IMR-90 (cell line): Measurements from ENCODE around the gene EFEMP1. TPM values are rescaled to one million over a fixed set of nuclear protein-coding genes. Genes with fewer than 3 reads are reported as not detected.

ENCODE experiments used
- ATAC-seq: fragments of 200-7000 bp; cut with Tn5 transposase; 2 replicates; pipeline ENCODE4 v1.9.1; 2020; ENCODE audit warnings: low read depth, mild to moderate bottlenecking, moderate library complexity
- BruUV-seq: library from RNA; stranded (reverse); fragments of 400-500 nt; replicated peaks from 2 replicates; lab custom pipeline; 2021; lab: Mats Ljungman, UMichigan
- CTCF ChIA-PET: fragments of 300-600 bp; formaldehyde crosslinking; extraction: SDS; loops from one replicate; lab custom pipeline; 2021; ENCODE audit warnings: antibody characterized with exemption; lab: Yijun Ruan, JAX
- POLR2A ChIA-PET: fragments of 300-600 bp; sonication (Branson Sonifier 250); formaldehyde crosslinking; loops from one replicate; lab custom pipeline; 2022; ENCODE audit warnings: antibody characterized with exemption; ENCODE audit not compliant: unreplicated experiment; lab: Charles Lee
- DNase-seq: peaks from one replicate; pipeline ENCODE4 v3.0.0; 2013
- H2AFZ ChIP-seq: replicated peaks from 2 replicates; pipeline ENCODE3; 2013; ENCODE audit warnings: low read length, mild to moderate bottlenecking; ENCODE audit not compliant: poor library complexity
- H2AK5ac ChIP-seq: 2 replicates; pipeline ENCODE4 v1.6.1; 2013; ENCODE audit warnings: low read depth, low read length, inconsistent platforms
- H2AK9ac ChIP-seq: replicated peaks from 2 replicates; pipeline ENCODE3; 2013; ENCODE audit warnings: mild to moderate bottlenecking, low read depth, low read length, moderate library complexity; ENCODE audit not compliant: poor library complexity
- H2BK120ac ChIP-seq: 2 replicates; pipeline ENCODE4 v1.6.1; 2013; ENCODE audit warnings: low read depth, low read length, inconsistent platforms
- H2BK15ac ChIP-seq: 3 replicates; pipeline ENCODE4 v1.6.1; 2013; ENCODE audit warnings: low read depth, low read length, inconsistent platforms
- H2BK20ac ChIP-seq: 2 replicates; pipeline ENCODE4 v1.6.1; 2013; ENCODE audit warnings: low read depth, mild to moderate bottlenecking, inconsistent platforms, low read length, moderate library complexity
- H2BK5ac ChIP-seq: 2 replicates; pipeline ENCODE4 v1.6.1; 2013; ENCODE audit warnings: mild to moderate bottlenecking, low read depth, low read length, inconsistent platforms; ENCODE audit not compliant: poor library complexity, severe bottlenecking
- H3K14ac ChIP-seq: replicated peaks from 2 replicates; pipeline ENCODE4 v1.6.1; 2013; ENCODE audit warnings: low read depth, low read length, inconsistent platforms
- H3K18ac ChIP-seq: 2 replicates; pipeline ENCODE4 v1.6.1; 2013; ENCODE audit warnings: low read depth, low read length, control low read depth
- H3K23ac ChIP-seq: 2 replicates; pipeline ENCODE4 v1.6.1; 2013; ENCODE audit warnings: low read depth, low read length, inconsistent platforms
- H3K27ac ChIP-seq: 2 replicates; pipeline ENCODE4 v1.5.1; 2013; ENCODE audit warnings: mild to moderate bottlenecking, control low read depth, low read length; ENCODE audit not compliant: insufficient read depth
- H3K27me3 ChIP-seq: 2 replicates; pipeline ENCODE4 v1.6.1; 2013; ENCODE audit warnings: low read length; ENCODE audit not compliant: control insufficient read depth, insufficient read depth
- H3K36me3 ChIP-seq: 2 replicates; pipeline ENCODE4 v1.6.1; 2013; ENCODE audit warnings: low read length, mixed read lengths; ENCODE audit not compliant: control insufficient read depth, insufficient read depth
- H3K4ac ChIP-seq: 2 replicates; pipeline ENCODE4 v1.6.1; 2013; ENCODE audit warnings: low read depth, low read length, inconsistent platforms
- H3K4me1 ChIP-seq: 2 replicates; pipeline ENCODE4 v1.6.1; 2013; ENCODE audit warnings: low read length, mixed read lengths; ENCODE audit not compliant: control insufficient read depth, insufficient read depth
- H3K4me2 ChIP-seq: 2 replicates; pipeline ENCODE4 v1.6.1; 2013; ENCODE audit warnings: low read depth, mild to moderate bottlenecking, control low read depth, low read length, moderate library complexity
- H3K4me3 ChIP-seq: 2 replicates; pipeline ENCODE4 v1.5.1; 2013; ENCODE audit warnings: low read depth, mild to moderate bottlenecking, control low read depth, low read length, moderate library complexity; ENCODE audit not compliant: insufficient read depth
- H3K56ac ChIP-seq: 2 replicates; pipeline ENCODE4 v1.6.1; 2013; ENCODE audit warnings: low read length, inconsistent platforms; ENCODE audit not compliant: insufficient read depth; ENCODE audit errors: extremely low read depth
- H3K79me1 ChIP-seq, 2 experiments: 2 replicates each; pipeline ENCODE4 v1.6.1; 2013; ENCODE audit warnings: low read length in 2 of 2, inconsistent platforms in 1 of 2, low read depth in 1 of 2
- H3K9ac ChIP-seq: 2 replicates; pipeline ENCODE4 v1.6.1; 2013; ENCODE audit warnings: low read depth, low read length, control low read depth
- H3K9me1 ChIP-seq: 2 replicates; pipeline ENCODE4 v1.6.1; 2013; ENCODE audit warnings: low read length, inconsistent platforms; ENCODE audit not compliant: insufficient read depth
- H3K9me3 ChIP-seq: 2 replicates; pipeline ENCODE4 v1.6.1; 2013; ENCODE audit warnings: low read length; ENCODE audit not compliant: control insufficient read depth, insufficient read depth
- H4K20me1 ChIP-seq: 2 replicates; pipeline ENCODE4 v1.6.1; 2013; ENCODE audit warnings: low read length, inconsistent platforms; ENCODE audit not compliant: insufficient read depth
- H4K5ac ChIP-seq: 2 replicates; pipeline ENCODE4 v1.6.1; 2013; ENCODE audit warnings: mild to moderate bottlenecking, low read depth, low read length, control low read depth
- H4K8ac ChIP-seq, 2 experiments: 2 replicates each; pipeline ENCODE4 v1.6.1; 2013; ENCODE audit warnings: low read depth in 2 of 2, low read length in 2 of 2, control low read depth in 1 of 2, inconsistent platforms in 1 of 2
- H4K91ac ChIP-seq: 2 replicates; pipeline ENCODE4 v1.6.1; 2013; ENCODE audit warnings: low read depth, low read length, inconsistent platforms; ENCODE audit not compliant: insufficient read depth
- CEBPB ChIP-seq: IDR thresholded peaks from 2 replicates; pipeline ENCODE4 v1.6.1; 2012; ENCODE audit warnings: low read depth, low read length, improper control_type of control experiment
- CHD1 ChIP-seq: IDR thresholded peaks from 2 replicates; pipeline ENCODE4 v1.6.1; 2012; ENCODE audit warnings: low read depth, low read length, improper control_type of control experiment
- CTCF ChIP-seq: conservative IDR thresholded peaks from 2 replicates; pipeline ENCODE4 v1.5.1; 2012; ENCODE audit warnings: mild to moderate bottlenecking, low read depth, low read length, improper control_type of control experiment
- RAD21 ChIP-seq: IDR thresholded peaks from 2 replicates; pipeline ENCODE4 v1.6.1; 2012; ENCODE audit warnings: low read length, improper control_type of control experiment
- SMC3 ChIP-seq: fragments of 150-350 bp; IDR thresholded peaks from 2 replicates; pipeline ENCODE4 v1.6.1; 2016; ENCODE audit warnings: low read depth, mild to moderate bottlenecking, antibody characterized with exemption, low read length, moderate library complexity
- WGBS, 2 experiments: methylation state at CpG; one replicate each; pipeline versions ENCODE4 v1.1.5 to v1.1.7; 2013; ENCODE audit warnings: missing lambda C conversion rate in 2 of 2; ENCODE audit not compliant: insufficient read length in 1 of 2; ENCODE audit errors: extremely low coverage in 2 of 2; 5-methylcytosine and 5-hydroxymethylcytosine counted together
- dilution Hi-C: fragments of 300-500 bp; cut with HindIII; formaldehyde crosslinking; loops from one replicate; pipeline ENCODE4 v1.14.3; 2018; ENCODE audit warnings: low sequenced_read_pairs; ENCODE audit not compliant: unreplicated experiment
- in situ Hi-C: fragments of 300-500 bp; cut with MboI; formaldehyde crosslinking; loops from 3 replicates; pipeline ENCODE4 v1.14.3; 2019; ENCODE audit warnings: low sequenced_read_pairs, inconsistent platforms, mixed read lengths
- intact Hi-C: fragments of 100-400 bp; cut with micrococcal nuclease; formaldehyde crosslinking; loops from 2 replicates; pipeline ENCODE4 v1.10.0; 2022
- polyA plus RNA-seq, 3 experiments: library from polyadenylated mRNA; depleted of rRNA; stranded (reverse); fragments of >200 nt; gene quantifications; 2 replicates each; pipeline ENCODE4 v1.2.3, GENCODE V29; 2012; ENCODE audit warnings: low replicate concordance in 1 of 3
- total RNA-seq: library from RNA; depleted of rRNA; stranded (reverse); fragments of >200 nt; gene quantifications from 2 replicates; pipeline ENCODE4 v1.2.3, GENCODE V29; 2012

The EFEMP1 gene
- total and polyA plus RNA-seq, 2 of the 4 experiments (the other 2 are of a cell fraction) = 214 to 219 TPM

- dilution Hi-C loops = no loop called here
- Histone ChIP-seq H3K4me3 (no peak overlapping the region), H2AK5ac (no peak overlapping the region; the same call in 1 of the 2 replicates), H3K23ac (no peak overlapping the region), H3K9me3 (no peaks in the 10 kb centered on the region), H4K91ac (peak overlapping the region; percentile 50; the same call in 1 of the 2 replicates), H3K4me2 (peak overlapping the region; percentile 84), H4K20me1 (no peaks in the 10 kb centered on the region), H2BK15ac (peak overlapping the region; percentile 69; the same call in 2 of the 3 replicates), H2BK20ac (peak overlapping the region; percentile 75; the same call in 1 of the 2 replicates), H3K4ac (peak overlapping the region; percentile 45; the same call in 1 of the 2 replicates), H3K36me3 (no peaks in the 10 kb centered on the region), H3K56ac (no peak overlapping the region), H3K4me1 (peaks cover 8% of the 10 kb centered on the region), H4K5ac (peak overlapping the region; percentile 85; the same call in 1 of the 2 replicates), H2BK5ac (peak overlapping the region; percentile 49), H3K14ac (no peak overlapping the region), H3K18ac (peak overlapping the region; percentile 74; the same call in 1 of the 2 replicates), H3K27me3 (no peaks in the 10 kb centered on the region), H2AK9ac (no peak overlapping the region), H2BK120ac (peak overlapping the region; percentile 89), H4K8ac (peak overlapping the region; percentile 55 to 71; a peak in 2 of 4 replicates), H3K9me1 (peaks cover 5% of the 10 kb centered on the region), H2AFZ (no peak overlapping the region), H3K9ac (peak overlapping the region; percentile 57; the same call in 1 of the 2 replicates), H3K79me1 (no peaks in the 10 kb centered on the region), H3K27ac (no peak overlapping the region)
- no CpG with 5 or more reads among the region's 3 CpGs for WGBS, 2 experiments
- BruUV-seq = no TSS peak
- CTCF ChIA-PET = interaction anchor here (0.6 to 2.4 kb wide), 7 partner anchors 14 to 244 kb away, joined by 3 to 16 read pairs (median 4); no protein-coding TSS in a partner anchor
- in situ Hi-C loops = loop anchor here (5.0 kb wide), 1 partner anchor 199 kb away; no protein-coding TSS in a partner anchor
- DNase-seq (peak; percentile 66), ATAC-seq (peak; percentile 73)
- POLR2A ChIA-PET = no interaction called here
- TF ChIP-seq CEBPB (no peak), CTCF (peak; percentile 71), SMC3 (peak; percentile 75), RAD21 (peak; percentile 74), CHD1 (no peak)
- intact Hi-C loops = loop anchor here (1.0 to 2.0 kb wide), 5 partner anchors 39 to 243 kb away; partner anchors contain the start of gene EFEMP1
Measured at GRCh38 chr2:55961318-55961911, 37.8 kb upstream of the EFEMP1 start.
